B cell (primary cell): Measurements from ENCODE around the gene IKZF3.

Experiments used
- EZH2 ChIP-seq: IDR thresholded peaks from 2 replicates; pipeline ENCODE4 v1.6.1; 2012; ENCODE audit warnings: borderline replicate concordance, low read depth, mild to moderate bottlenecking, moderate library complexity, low read length; ENCODE audit not compliant: insufficient read depth, poor library complexity, severe bottlenecking
- TF ChIP-seq, protein P1 (sequence below): fragments of 200-600 bp; IDR thresholded peaks from one replicate; pipeline ENCODE4 v1.8.0; 2022; ENCODE audit warnings: antibody characterized with exemption, mild to moderate bottlenecking

DNA sequence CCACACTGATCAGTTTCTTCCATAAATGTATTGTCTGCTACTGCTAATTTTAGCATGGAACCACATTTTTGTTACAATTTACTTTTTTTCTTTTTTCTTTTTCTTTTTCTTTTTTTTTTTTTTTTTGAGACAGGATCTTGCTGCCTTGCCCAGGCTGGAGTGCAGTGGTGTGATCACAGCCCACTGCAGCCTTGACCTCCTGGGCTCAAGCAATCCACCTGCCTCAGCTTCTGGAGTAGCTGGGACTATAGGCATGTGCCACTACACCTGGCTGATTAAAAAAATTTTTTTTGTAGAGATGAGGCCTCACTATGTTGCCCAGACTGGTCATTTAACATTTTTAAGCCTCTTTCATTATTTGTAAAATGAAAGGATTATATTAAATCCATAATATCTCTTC lies 23.0 kb upstream of the IKZF3 start:
- TF ChIP-seq, protein P1, sequence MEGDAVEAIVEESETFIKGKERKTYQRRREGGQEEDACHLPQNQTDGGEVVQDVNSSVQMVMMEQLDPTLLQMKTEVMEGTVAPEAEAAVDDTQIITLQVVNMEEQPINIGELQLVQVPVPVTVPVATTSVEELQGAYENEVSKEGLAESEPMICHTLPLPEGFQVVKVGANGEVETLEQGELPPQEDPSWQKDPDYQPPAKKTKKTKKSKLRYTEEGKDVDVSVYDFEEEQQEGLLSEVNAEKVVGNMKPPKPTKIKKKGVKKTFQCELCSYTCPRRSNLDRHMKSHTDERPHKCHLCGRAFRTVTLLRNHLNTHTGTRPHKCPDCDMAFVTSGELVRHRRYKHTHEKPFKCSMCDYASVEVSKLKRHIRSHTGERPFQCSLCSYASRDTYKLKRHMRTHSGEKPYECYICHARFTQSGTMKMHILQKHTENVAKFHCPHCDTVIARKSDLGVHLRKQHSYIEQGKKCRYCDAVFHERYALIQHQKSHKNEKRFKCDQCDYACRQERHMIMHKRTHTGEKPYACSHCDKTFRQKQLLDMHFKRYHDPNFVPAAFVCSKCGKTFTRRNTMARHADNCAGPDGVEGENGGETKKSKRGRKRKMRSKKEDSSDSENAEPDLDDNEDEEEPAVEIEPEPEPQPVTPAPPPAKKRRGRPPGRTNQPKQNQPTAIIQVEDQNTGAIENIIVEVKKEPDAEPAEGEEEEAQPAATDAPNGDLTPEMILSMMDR, result no peak
- no peak for TF ChIP-seq EZH2
